CD4-positive, alpha-beta T cell treated with Interleukin-4 for 4 hours (primary cell): ENCODE measurements around the gene F3.

Experiments
- DNase-seq: peaks from one replicate; pipeline ENCODE4 v3.0.0-alpha.2; 2020

Gene F3

GRCh38 chr1:94526152-94526980 is 15.2 kb downstream of the F3 start:
- DNase-seq: no peak

- no peak for DNase-seq
Observed at GRCh38 chr1:94524531-94524930, 17.0 kb downstream of the F3 start.

GRCh38 chr1:94522304-94522703 is 19.3 kb downstream of the F3 start:
- no peak for DNase-seq

GRCh38 chr1:94519351-94519750 is 22.2 kb downstream of the F3 start:
- DNase-seq: no peak

GRCh38 chr1:94515296-94515947 is 26.1 kb downstream of the F3 start:
- no peak for DNase-seq

- peak; percentile 8 for DNase-seq
Observed at GRCh38 chr1:94514095-94514727, 27.3 kb downstream of the F3 start.

- no peak for DNase-seq
Observed at GRCh38 chr1:94512816-94513215, 28.7 kb downstream of the F3 start.

- DNase-seq: no peak
Observed at GRCh38 chr1:94504601-94505000, 37.0 kb downstream of the F3 start.

- no peak for DNase-seq
Observed at GRCh38 chr1:94503153-94503552, 38.4 kb downstream of the F3 start.

GRCh38 chr1:94501935-94502334 is 39.6 kb downstream of the F3 start:
- no peak for DNase-seq

- DNase-seq: no peak
Observed at GRCh38 chr1:94501426-94501825, 40.1 kb downstream of the F3 start.

GRCh38 chr1:94496076-94496755 is 45.3 kb downstream of the F3 start:
- no peak for DNase-seq

- DNase-seq: no peak
Observed at GRCh38 chr1:94490556-94490955, 51.0 kb downstream of the F3 start.

GRCh38 chr1:94486990-94487389 is 54.6 kb downstream of the F3 start:
- DNase-seq: no peak

- peak; percentile 52 for DNase-seq
Observed at GRCh38 chr1:94481473-94481933, 60.1 kb downstream of the F3 start.

GRCh38 chr1:94479682-94480081 is 61.9 kb downstream of the F3 start:
- no peak for DNase-seq
